HG03139 (cell line): ENCODE measurements around the gene HOXB8.

Experiments
- ATAC-seq: cut with Tn5 transposase; IDR thresholded peaks from one replicate; pipeline ENCODE4 v1.9.1; 2021; ENCODE audit not compliant: unreplicated experiment

Gene HOXB8

DNA sequence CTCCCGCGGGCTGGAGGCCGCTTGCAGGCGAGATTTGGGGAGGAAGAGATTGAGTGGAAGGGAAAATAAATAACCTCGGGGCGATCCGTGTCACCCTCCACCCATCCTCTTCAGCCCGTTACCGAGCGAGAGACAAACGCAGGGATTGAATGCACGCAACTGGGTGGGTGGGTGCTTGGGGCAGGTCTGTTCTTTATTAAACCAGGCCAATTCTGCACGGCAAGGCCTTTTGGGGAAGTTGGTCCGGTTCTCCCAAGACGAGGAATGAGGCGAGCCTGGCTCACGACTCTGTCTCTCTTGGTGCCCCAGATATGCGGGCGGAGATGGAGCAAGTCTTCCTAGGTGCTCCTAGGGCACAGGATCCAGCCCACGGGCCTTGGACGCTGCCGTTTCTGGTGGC is 3.9 kb downstream of the HOXB8 start:
- ATAC-seq: no peak

DNA sequence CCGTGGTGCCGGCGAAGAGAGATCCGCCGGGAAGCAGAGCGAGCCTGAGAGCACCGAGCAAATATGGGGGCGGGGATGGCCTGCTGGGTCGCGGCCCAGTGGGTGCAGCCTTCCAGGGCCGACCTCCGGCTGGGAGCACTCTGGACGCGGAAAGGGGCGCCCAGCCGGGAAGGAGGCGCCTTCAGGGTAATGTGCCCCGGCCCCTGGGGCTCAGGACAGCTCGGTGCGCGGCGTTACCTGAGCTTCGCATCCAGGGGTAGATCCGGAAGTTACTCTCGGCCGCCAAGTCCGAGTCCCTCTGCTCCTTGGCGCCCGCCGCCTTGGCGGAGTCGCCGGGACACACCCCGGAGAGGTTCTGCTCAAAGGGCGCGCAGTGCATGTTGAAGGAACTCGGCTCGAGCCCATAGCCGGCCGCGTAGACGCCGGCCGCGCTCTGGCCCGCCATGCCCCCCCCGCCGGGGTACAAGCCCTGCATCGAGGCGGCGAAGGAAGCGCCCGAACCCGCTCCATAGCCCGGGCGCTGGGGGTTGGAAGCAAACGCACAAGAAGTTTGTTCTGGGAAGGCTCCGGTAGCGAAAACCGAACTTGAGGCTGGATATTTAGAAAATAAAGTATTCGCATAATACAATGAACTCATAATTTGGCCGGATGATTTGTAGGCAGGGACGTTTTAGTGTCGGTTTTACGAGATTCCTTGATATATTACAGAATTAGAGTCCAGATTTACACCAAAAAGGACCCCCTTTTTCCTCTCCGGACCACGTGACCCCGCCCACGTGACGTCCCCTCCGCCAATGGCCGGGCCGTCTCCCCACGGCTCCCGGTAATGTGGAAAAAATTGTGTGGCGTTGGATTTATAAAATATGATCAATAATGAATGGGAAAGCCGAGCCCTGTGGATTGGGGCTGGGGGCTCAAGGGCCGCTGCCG is 4.5 kb downstream of the HOXB8 start, which contains the start of gene HOXB7:
Gene HOXB7 (minus strand): TSS at position 736 of the 930 bp plus-strand sequence. CDS start 99 bp downstream, at position 637.
- ATAC-seq: no peak

GRCh38 chr17:48609759-48610281 is 5.3 kb downstream of the HOXB8 start:
- ATAC-seq: no peak

DNA sequence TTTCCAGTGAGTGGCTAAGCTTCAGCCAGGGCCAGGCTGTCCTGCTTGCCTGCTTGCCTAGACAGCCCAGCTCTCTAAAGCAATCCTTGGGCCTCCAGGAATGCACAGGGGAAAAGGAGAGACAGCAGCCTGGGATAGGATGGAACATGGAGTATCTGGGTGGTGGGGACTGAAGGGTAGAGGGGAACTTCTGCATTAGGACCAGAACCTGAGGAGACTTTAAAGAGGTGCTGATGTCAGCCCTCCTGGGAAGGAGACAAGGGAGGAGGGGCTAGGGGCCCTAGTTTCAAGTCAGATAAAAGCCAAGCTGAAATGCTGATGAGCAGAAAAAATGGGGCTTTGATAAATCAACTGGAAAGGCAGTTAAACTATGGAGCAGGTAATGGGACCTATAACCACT is 6.1 kb downstream of the HOXB8 start:
- ATAC-seq: no peak

DNA sequence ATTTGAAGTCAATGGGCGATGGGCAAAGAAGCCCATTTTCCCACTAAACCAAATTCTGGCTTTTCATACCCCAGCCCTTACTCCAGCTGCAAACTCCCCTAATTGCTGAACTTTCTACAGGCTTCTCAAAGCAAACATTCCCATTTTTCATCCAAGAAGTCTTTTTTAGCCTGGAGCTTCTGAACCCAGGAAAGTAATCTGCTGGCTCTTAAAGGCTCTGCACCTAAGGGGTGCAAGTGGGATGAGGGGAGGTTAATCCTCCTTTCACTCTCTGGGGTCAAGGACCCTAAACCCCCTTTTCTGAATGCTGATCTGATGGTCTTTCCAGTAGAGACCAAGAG is 6.6 kb downstream of the HOXB8 start:
- ATAC-seq: no peak

GRCh38 chr17:48606892-48607614 is 8.0 kb downstream of the HOXB8 start:
- ATAC-seq: no peak

- no peak for ATAC-seq
Measured at GRCh38 chr17:48605991-48606891, 8.9 kb downstream of the HOXB8 start.

- no peak for ATAC-seq
Measured at GRCh38 chr17:48605409-48605919, 9.6 kb downstream of the HOXB8 start.

DNA sequence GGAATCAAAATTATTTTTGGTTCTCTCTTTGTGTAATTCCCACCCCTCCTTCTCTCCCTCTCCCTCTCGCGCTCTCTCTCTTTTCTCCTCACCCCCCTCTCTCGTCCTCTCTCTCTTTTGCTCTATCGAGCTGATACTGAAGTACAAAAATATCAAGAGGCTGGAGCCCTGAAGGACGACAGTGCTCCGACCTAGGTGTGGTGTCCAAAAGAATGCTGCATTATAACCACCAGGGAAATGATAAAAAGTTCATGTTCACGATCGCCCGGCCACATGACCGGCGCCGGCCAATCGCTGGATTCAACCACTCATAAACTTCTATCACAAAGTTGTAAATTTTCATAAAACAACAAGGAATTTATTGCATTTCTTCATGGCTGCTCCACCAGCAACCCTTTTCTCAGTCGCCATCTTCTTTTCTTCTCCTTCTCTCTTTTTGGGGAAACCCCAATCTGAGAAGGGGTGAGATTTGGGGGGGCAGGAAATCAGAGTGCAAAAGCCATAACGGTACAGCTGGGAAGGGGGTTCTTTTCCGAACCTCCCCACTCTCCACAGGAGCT is 10.2 kb downstream of the HOXB8 start, which contains the start of gene HOXB6:
Gene HOXB6 (minus strand): TSS at position 217 of the 560 bp plus-strand sequence. CDS start 6,836 bp downstream, outside the sequence.
- no peak for ATAC-seq

GRCh38 chr17:48603959-48604769 is 10.9 kb downstream of the HOXB8 start:
- ATAC-seq: no peak

GRCh38 chr17:48601539-48602425 is 13.3 kb downstream of the HOXB8 start:
- no peak for ATAC-seq

DNA sequence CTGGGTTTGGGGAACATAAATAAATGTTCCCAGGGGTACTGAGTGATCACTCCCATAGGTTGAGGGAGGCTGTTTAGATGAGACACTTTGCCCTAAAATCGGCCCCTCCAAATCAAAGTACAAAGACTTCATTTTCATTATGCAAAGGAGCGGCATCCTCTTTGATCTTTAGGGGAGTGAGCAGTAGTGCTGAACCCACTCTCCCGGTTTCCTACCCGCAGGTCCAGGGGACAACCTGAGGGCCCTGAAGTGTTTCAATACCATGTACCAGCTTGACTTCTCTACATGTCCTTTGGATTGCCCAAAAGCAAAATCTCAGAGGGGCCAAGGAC is 13.9 kb downstream of the HOXB8 start:
- no peak for ATAC-seq

GRCh38 chr17:48600244-48601098 is 14.6 kb downstream of the HOXB8 start:
- ATAC-seq: no peak

- ATAC-seq: no peak
Measured at GRCh38 chr17:48599354-48599753, 15.7 kb downstream of the HOXB8 start.

DNA sequence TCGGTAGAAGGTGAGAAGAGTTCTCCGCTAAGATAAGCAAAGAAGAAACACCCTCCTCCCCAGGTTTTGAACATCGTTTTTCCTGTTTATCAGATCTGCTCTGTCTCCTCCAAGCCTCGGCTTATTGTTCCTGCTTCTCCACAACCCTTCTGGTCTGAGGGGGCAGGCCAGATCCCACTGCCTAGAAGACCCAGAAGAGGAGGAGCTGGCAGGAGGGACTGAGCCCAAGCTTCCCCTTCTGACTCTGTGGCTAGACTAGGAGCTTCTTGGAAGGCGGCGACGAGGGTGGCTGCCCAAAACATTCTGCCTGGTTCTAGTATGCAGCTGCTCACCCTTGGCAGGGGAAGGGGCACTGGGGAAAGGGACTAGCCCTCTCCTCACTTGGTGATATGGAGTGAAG is 16.4 kb downstream of the HOXB8 start:
- ATAC-seq: no peak

DNA sequence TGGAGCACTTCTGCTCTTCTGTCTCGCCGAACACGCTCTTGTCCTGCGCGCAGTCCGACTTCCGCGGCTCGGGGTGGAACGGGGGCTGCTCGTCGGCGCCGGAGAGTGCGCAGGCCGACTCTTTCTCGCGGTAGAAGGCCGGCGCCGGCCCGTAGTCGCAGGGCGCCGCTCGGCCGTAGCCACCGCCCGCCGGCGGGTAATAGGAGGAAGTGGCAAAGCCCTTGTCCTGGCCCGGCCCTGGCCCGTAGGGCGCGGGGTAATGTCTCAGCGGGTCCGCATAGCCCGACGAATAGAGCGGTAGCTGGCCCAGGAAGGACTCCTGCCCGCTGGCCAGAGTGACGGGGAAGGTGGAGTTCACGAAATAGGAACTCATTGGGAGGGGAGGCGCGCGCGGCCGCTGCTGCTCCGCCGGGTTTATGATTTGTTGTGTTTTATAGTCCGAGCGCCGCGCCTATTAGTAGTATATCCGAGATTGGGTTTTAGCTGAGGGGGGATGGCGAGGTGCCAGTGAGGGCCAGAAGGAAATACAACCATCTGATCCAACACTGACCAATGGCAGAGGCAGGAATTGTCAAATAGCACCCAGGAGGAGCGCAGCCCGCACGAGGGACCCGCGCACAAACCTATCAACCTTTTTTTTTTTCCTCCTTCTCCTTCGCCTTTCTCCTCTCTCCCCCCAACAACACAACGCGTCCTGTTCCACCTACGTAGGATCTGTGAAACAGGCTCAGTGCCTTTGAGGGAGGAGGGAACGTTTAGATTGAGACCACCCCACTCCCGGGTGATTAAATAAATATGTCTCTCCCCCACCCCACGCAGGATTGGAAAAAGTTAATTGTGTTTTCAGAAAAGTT is 17.1 kb downstream of the HOXB8 start:
- no peak for ATAC-seq

DNA sequence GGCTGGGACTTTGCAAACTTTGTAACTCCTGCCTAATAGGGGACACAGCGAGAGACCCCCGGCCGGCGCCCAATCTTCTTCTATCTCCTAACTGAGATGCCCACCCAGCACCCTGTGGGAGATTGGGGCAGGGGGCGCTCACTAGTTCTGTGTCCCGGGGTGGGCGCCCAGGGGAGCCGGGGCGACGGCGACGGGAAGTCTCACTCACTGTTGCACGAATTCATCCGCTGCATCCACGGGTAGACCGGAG is 17.6 kb downstream of the HOXB8 start:
- no peak for ATAC-seq
